B cell (primary cell): ENCODE results near the gene G2E3. TPM values are rescaled to one million over a fixed set of nuclear protein-coding genes. Genes with fewer than 3 reads are reported as not detected.

ENCODE experiments used
- ATAC-seq: fragments of 200-7000 bp; cut with Tn5 transposase; one replicate; pipeline ENCODE4 v1.10.0; 2021; ENCODE audit warnings: low read depth, mild to moderate bottlenecking, moderate number of reproducible peaks, moderate library complexity
- CTCF ChIA-PET: fragments of 350-600 bp; sonication (Branson Sonifier 250); formaldehyde crosslinking; loops from one replicate; lab custom pipeline; 2021; ENCODE audit warnings: antibody characterized with exemption, inconsistent platforms; lab: Charles Lee
- POLR2A ChIA-PET: fragments of 350-600 bp; sonication (Branson Sonifier 250); formaldehyde crosslinking; loops from one replicate; lab custom pipeline; 2021; ENCODE audit warnings: antibody characterized with exemption; lab: Charles Lee
- DNase-seq: peaks from one replicate; pipeline ENCODE4 v3.0.0; 2013
- H2AFZ ChIP-seq: 2 replicates; pipeline ENCODE4 v1.6.1; 2012; ENCODE audit warnings: mild to moderate bottlenecking, low read depth, low read length; ENCODE audit not compliant: insufficient read depth, poor library complexity, severe bottlenecking
- H3K27ac ChIP-seq, 2 donors: 1 replicate in 1 of 2; 2 replicates in 1 of 2; pipeline ENCODE4 v1.5.1; 2012 to 2013; ENCODE audit warnings: low read length in 2 of 2, mild to moderate bottlenecking in 2 of 2, moderate library complexity in 1 of 2
- H3K27me3 ChIP-seq, 4 experiments: fragments of 200-600 bp in 1 of 4; sonication (generic) in 1 of 4; replicated peaks in 1 of 4; 1 replicate in 2 of 4; 2 replicates in 2 of 4; pipeline versions ENCODE4 v1.6.1 to v1.7.0; 2013 to 2016; ENCODE audit warnings: low read length in 3 of 4, mild to moderate bottlenecking in 2 of 4, mixed read lengths in 1 of 4, moderate library complexity in 1 of 4; ENCODE audit not compliant: insufficient read depth in 4 of 4, control insufficient read depth in 3 of 4; ENCODE audit errors: control extremely low read depth in 1 of 4
- H3K36me3 ChIP-seq, 2 experiments: replicated peaks in 1 of 2; 1 replicate in 1 of 2; 2 replicates in 1 of 2; pipeline versions ENCODE4 v1.6.1 to v1.7.1; 2013; ENCODE audit warnings: low read length in 1 of 2; ENCODE audit not compliant: insufficient read depth in 2 of 2, control insufficient read depth in 1 of 2; ENCODE audit errors: control extremely low read depth in 1 of 2, extremely low read depth in 1 of 2
- H3K4me1 ChIP-seq, 2 donors: fragments of 200-600 bp in 1 of 2; sonication (generic) in 1 of 2; 1 replicate in 1 of 2; 2 replicates in 1 of 2; pipeline versions ENCODE4 v1.5.1 to v1.6.1; 2013 to 2017; ENCODE audit warnings: low read length in 2 of 2; ENCODE audit not compliant: control insufficient read depth in 2 of 2, insufficient read depth in 2 of 2
- H3K4me2 ChIP-seq: replicated peaks from 2 replicates; pipeline ENCODE3; 2012; ENCODE audit warnings: mild to moderate bottlenecking, low read depth, low read length; ENCODE audit not compliant: poor library complexity, severe bottlenecking
- H3K4me3 ChIP-seq, 5 experiments: fragments of 200-600 bp in 1 of 5; sonication (generic) in 1 of 5; 1 replicate in 3 of 5; 2 replicates in 2 of 5; pipeline versions ENCODE4 v1.5.1 to v1.7.0; 2011 to 2016; ENCODE audit warnings: low read length in 4 of 5, mild to moderate bottlenecking in 4 of 5, low read depth in 2 of 5, control low read depth in 1 of 5, moderate library complexity in 1 of 5; ENCODE audit not compliant: insufficient read depth in 1 of 5; ENCODE audit errors: control extremely low read depth in 1 of 5, extremely low read depth in 1 of 5
- H3K79me2 ChIP-seq: fragments of 200-600 bp; sonication (generic); one replicate; pipeline ENCODE4 v1.6.0; 2016; ENCODE audit warnings: low read length; ENCODE audit not compliant: control insufficient read depth, insufficient read depth
- H3K9ac ChIP-seq: fragments of 200-600 bp; sonication (generic); 2 replicates; pipeline ENCODE4 v1.6.1; 2017; ENCODE audit warnings: mild to moderate bottlenecking, low read length, moderate library complexity
- H3K9me3 ChIP-seq, 3 donors: one replicate each; pipeline versions ENCODE4 v1.6.1 to v1.7.1; 2013; ENCODE audit warnings: low read length in 2 of 3; ENCODE audit not compliant: control insufficient read depth in 2 of 3, insufficient read depth in 1 of 3; ENCODE audit errors: control extremely low read depth in 1 of 3
- H4K20me1 ChIP-seq: 2 replicates; pipeline ENCODE4 v1.6.0; 2012; ENCODE audit warnings: mild to moderate bottlenecking, low read length; ENCODE audit not compliant: insufficient read depth, control insufficient read depth, poor library complexity, severe bottlenecking
- H3K27ac Mint-ChIP-seq: one replicate; pipeline ENCODE4 v1.8.0; 2021; ENCODE audit warnings: mixed read lengths
- H3K27me3 Mint-ChIP-seq: one replicate; pipeline ENCODE4 v1.8.0; 2021; ENCODE audit warnings: mixed read lengths
- H3K4me1 Mint-ChIP-seq: one replicate; pipeline ENCODE4 v1.8.0; 2021; ENCODE audit warnings: mixed read lengths
- H3K4me3 Mint-ChIP-seq: one replicate; pipeline ENCODE4 v1.8.0; 2021; ENCODE audit warnings: mixed read lengths
- H3K9me3 Mint-ChIP-seq: one replicate; pipeline ENCODE4 v1.8.0; 2022; ENCODE audit warnings: mixed read lengths; ENCODE audit not compliant: insufficient read depth
- EZH2 ChIP-seq: IDR thresholded peaks from 2 replicates; pipeline ENCODE4 v1.6.1; 2012; ENCODE audit warnings: borderline replicate concordance, low read depth, mild to moderate bottlenecking, moderate library complexity, low read length; ENCODE audit not compliant: insufficient read depth, poor library complexity, severe bottlenecking
- WGBS: methylation state at CpG from one replicate; pipeline ENCODE4 v1.1.5; 2013; ENCODE audit warnings: missing lambda C conversion rate; ENCODE audit not compliant: insufficient coverage; 5-methylcytosine and 5-hydroxymethylcytosine counted together
- intact Hi-C: fragments of 100-400 bp; cut with micrococcal nuclease; formaldehyde crosslinking; loops from one replicate; pipeline ENCODE4 v1.10.0; 2022
- polyA plus RNA-seq: library from polyadenylated mRNA; depleted of rRNA; stranded (reverse); fragments of >200 nt; gene quantifications from 2 replicates; pipeline ENCODE4 v1.2.3, GENCODE V29; 2012
- total RNA-seq, 2 donors: library from RNA; stranded (reverse); fragments of 120-200 nt in 1 of 2; gene quantifications; 1 replicate in 1 of 2; 2 replicates in 1 of 2; pipeline versions ENCODE4 v1.2.3 to v1.2.4, GENCODE V29; 2013 to 2022
- TF ChIP-seq, protein P1 (sequence below): fragments of 200-600 bp; IDR thresholded peaks from one replicate; pipeline ENCODE4 v1.8.0; 2022; ENCODE audit warnings: antibody characterized with exemption, mild to moderate bottlenecking

Gene G2E3
- total and polyA plus RNA-seq, 2 donors (not counting 1 experiment from before 2014, with no cell fraction given): 6.2 to 29.2 TPM

DNA sequence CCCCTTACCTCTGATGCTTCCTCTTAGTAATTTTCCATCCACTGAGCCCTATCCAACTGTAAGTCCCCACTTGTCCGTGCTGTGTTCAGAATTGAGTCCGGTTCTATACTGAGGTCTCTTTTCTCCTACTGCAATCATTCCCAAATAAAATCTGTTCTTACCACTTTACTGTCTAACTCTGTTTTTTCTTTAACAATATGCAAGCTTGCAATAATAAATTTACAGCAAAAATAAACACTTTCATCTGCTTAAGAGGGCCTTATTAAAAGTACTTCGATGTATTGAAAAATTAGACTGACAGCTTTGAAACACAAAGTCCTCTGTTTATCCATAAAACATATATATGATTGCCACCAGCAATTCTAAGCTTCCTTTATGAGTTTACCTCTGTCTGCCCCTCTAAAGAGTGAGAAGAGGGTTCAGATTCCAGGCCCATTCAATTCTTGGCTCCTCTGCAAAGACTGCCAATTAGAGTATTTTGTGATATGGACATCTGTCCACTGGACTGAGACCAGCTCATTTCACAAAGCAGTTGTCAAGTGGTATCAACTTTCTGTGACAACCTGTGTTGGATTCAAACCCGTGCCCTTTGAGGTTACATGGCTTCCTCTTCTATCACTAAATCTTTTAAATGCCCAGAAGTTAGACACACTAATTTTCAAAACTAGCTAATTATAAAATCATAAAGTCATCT is 39.9 kb upstream of the G2E3 start:
- POLR2A ChIA-PET: no interaction called here

DNA sequence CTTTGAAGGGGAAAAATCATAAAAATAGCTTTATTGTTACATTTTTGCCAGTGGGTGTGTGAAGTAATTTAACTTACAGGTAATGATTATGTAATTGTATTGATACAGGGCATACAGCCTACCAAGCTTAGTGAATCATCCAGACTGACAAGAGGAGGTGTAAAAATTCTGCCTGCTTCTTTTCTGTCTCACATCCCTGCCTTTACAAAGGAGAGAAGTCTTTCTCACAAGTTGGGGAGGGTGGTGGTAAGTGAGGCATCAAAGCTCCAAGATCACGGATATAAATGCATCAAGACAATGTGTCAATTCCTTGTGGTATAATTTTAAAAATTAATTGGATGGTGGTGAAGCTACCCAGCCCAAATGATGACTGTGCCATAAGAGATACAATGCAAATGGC is 39.0 kb upstream of the G2E3 start:
- Histone ChIP-seq H3K9ac (no peak overlapping the region), H3K79me2 (no peaks in the 10 kb centered on the region), H3K27me3 (no peaks in the 10 kb centered on the region), H3K4me3 (no peak overlapping the region), H3K36me3 (no peaks in the 10 kb centered on the region), H3K27ac (no peak overlapping the region), H3K4me1 (peaks cover 0 to 4% of the 10 kb centered on the region in 2 donors), H3K4me2 (no peak overlapping the region), H2AFZ (no peak overlapping the region), H4K20me1 (no peaks in the 10 kb centered on the region), H3K9me3 (no peaks in the 10 kb centered on the region)
- peaks cover 5% of the 10 kb centered on the region for H3K4me1 Mint-ChIP-seq
- H3K4me3 Mint-ChIP-seq: no peak overlapping the region
- no peaks in the 10 kb centered on the region for H3K9me3 Mint-ChIP-seq
- CTCF ChIA-PET: interaction anchor here (0.7 to 2.7 kb wide), 3 partner anchors 8 to 22 kb away, joined by 3 to 6 read pairs (median 6); no protein-coding TSS in a partner anchor
- peaks cover 14% of the 10 kb centered on the region for H3K27me3 Mint-ChIP-seq
- 86% methylated on average over 1 of the region's 1 CpG for WGBS
- TF ChIP-seq, protein P1, sequence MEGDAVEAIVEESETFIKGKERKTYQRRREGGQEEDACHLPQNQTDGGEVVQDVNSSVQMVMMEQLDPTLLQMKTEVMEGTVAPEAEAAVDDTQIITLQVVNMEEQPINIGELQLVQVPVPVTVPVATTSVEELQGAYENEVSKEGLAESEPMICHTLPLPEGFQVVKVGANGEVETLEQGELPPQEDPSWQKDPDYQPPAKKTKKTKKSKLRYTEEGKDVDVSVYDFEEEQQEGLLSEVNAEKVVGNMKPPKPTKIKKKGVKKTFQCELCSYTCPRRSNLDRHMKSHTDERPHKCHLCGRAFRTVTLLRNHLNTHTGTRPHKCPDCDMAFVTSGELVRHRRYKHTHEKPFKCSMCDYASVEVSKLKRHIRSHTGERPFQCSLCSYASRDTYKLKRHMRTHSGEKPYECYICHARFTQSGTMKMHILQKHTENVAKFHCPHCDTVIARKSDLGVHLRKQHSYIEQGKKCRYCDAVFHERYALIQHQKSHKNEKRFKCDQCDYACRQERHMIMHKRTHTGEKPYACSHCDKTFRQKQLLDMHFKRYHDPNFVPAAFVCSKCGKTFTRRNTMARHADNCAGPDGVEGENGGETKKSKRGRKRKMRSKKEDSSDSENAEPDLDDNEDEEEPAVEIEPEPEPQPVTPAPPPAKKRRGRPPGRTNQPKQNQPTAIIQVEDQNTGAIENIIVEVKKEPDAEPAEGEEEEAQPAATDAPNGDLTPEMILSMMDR: no peak
- no peak for TF ChIP-seq EZH2
- POLR2A ChIA-PET: no interaction called here
- intact Hi-C loops: loop anchor here (5.0 kb wide), 1 partner anchor 1768 kb away; no protein-coding TSS in a partner anchor
- no peak overlapping the region for H3K27ac Mint-ChIP-seq
- ATAC-seq: no peak
- DNase-seq: no peak

More for the DNA sequence above, 39.9 kb upstream of the G2E3 start:
- Histone ChIP-seq H3K9ac (no peak overlapping the region), H3K4me2 (no peak overlapping the region), H3K9me3 (no peaks in the 10 kb centered on the region), H4K20me1 (no peaks in the 10 kb centered on the region), H3K27ac (no peak overlapping the region), H3K36me3 (no peaks in the 10 kb centered on the region), H3K79me2 (no peaks in the 10 kb centered on the region), H2AFZ (no peak overlapping the region), H3K4me3 (no peak overlapping the region), H3K27me3 (no peaks in the 10 kb centered on the region), H3K4me1 (peaks cover 0 to 4% of the 10 kb centered on the region in 2 donors)
- H3K9me3 Mint-ChIP-seq: no peaks in the 10 kb centered on the region
- DNase-seq: no peak
- intact Hi-C loops: no loop called here
- no peak overlapping the region for H3K4me3 Mint-ChIP-seq
- H3K4me1 Mint-ChIP-seq: peaks cover 5% of the 10 kb centered on the region
- TF ChIP-seq, protein P1: no peak
- TF ChIP-seq EZH2: no peak
- no peak overlapping the region for H3K27ac Mint-ChIP-seq
- no peak for ATAC-seq
- peaks cover 16% of the 10 kb centered on the region for H3K27me3 Mint-ChIP-seq
- WGBS: 90% methylated on average over 3 of the region's 4 CpGs
- CTCF ChIA-PET: interaction anchor here (0.9 to 2.7 kb wide), 2 partner anchors 9 kb away, joined by 3 to 6 read pairs; no protein-coding TSS in a partner anchor
